ENCODE measurements around the gene TXNDC16.

- TF ChIP-seq, protein P1, sequence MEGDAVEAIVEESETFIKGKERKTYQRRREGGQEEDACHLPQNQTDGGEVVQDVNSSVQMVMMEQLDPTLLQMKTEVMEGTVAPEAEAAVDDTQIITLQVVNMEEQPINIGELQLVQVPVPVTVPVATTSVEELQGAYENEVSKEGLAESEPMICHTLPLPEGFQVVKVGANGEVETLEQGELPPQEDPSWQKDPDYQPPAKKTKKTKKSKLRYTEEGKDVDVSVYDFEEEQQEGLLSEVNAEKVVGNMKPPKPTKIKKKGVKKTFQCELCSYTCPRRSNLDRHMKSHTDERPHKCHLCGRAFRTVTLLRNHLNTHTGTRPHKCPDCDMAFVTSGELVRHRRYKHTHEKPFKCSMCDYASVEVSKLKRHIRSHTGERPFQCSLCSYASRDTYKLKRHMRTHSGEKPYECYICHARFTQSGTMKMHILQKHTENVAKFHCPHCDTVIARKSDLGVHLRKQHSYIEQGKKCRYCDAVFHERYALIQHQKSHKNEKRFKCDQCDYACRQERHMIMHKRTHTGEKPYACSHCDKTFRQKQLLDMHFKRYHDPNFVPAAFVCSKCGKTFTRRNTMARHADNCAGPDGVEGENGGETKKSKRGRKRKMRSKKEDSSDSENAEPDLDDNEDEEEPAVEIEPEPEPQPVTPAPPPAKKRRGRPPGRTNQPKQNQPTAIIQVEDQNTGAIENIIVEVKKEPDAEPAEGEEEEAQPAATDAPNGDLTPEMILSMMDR (IDR thresholded peaks at IDR 0.05) = no peak
- no peak for TF ChIP-seq POLR2A (IDR thresholded peaks at IDR 0.05)
Measured at GRCh38 chr14:52599974-52600373, 47.7 kb upstream of the TXNDC16 start.

Measured in prostate gland (tissue), 2 donors.